ENCODE data around the gene STEAP3.

Gene STEAP3

GRCh38 chr2:119198240-119198840, 25.3 kb upstream of the STEAP3 start:
- no peak for DNase-seq

- DNase-seq: no peak
Measured at GRCh38 chr2:119201815-119202214, 21.8 kb upstream of the STEAP3 start.

- DNase-seq: no peak
Measured at GRCh38 chr2:119202610-119203310, 20.9 kb upstream of the STEAP3 start.

- no peak for DNase-seq
Measured at GRCh38 chr2:119204525-119204924, 19.1 kb upstream of the STEAP3 start.

GRCh38 chr2:119205001-119205706, 18.5 kb upstream of the STEAP3 start:
- no peak for DNase-seq

GRCh38 chr2:119206201-119206600, 17.4 kb upstream of the STEAP3 start:
- DNase-seq: no peak

- no peak for DNase-seq
Measured at GRCh38 chr2:119207447-119207846, 16.2 kb upstream of the STEAP3 start.

GRCh38 chr2:119208791-119209203, 14.8 kb upstream of the STEAP3 start:
- DNase-seq: no peak

- DNase-seq: no peak
Measured at GRCh38 chr2:119212139-119212800, 11.4 kb upstream of the STEAP3 start.

GRCh38 chr2:119214453-119215037, 9.1 kb upstream of the STEAP3 start:
- no peak for DNase-seq

- no peak for DNase-seq
Measured at GRCh38 chr2:119216994-119217393, 6.6 kb upstream of the STEAP3 start.

- DNase-seq: peak; percentile 74 to 75
Measured at GRCh38 chr2:119218478-119219064, 5.1 kb upstream of the STEAP3 start.

GRCh38 chr2:119219873-119220272, 3.8 kb upstream of the STEAP3 start:
- no peak for DNase-seq

- no peak for DNase-seq
Measured at GRCh38 chr2:119220720-119221301, 2.8 kb upstream of the STEAP3 start.

- DNase-seq: no peak
Measured at GRCh38 chr2:119221609-119222008, 2.0 kb upstream of the STEAP3 start.

GRCh38 chr2:119222213-119222612, 1.4 kb upstream of the STEAP3 start:
- DNase-seq: no peak

- DNase-seq: no peak
Measured at GRCh38 chr2:119222863-119223520, 642 bp upstream of the STEAP3 start.

GRCh38 chr2:119224391-119225104, 914 bp downstream of the STEAP3 start:
- no peak for DNase-seq

GRCh38 chr2:119225105-119225865, 1.7 kb downstream of the STEAP3 start:
- DNase-seq: peak in 1 of 2 experiments; percentile 15

GRCh38 chr2:119225926-119226325, 2.3 kb downstream of the STEAP3 start:
- DNase-seq: no peak
